HG03354 (cell line): ENCODE results near the gene CYP46A1.

Experiments
- ATAC-seq: cut with Tn5 transposase; IDR thresholded peaks from one replicate; pipeline ENCODE4 v1.9.1; 2021; ENCODE audit warnings: mild to moderate bottlenecking; ENCODE audit not compliant: unreplicated experiment, poor library complexity, severe bottlenecking

Gene CYP46A1

DNA sequence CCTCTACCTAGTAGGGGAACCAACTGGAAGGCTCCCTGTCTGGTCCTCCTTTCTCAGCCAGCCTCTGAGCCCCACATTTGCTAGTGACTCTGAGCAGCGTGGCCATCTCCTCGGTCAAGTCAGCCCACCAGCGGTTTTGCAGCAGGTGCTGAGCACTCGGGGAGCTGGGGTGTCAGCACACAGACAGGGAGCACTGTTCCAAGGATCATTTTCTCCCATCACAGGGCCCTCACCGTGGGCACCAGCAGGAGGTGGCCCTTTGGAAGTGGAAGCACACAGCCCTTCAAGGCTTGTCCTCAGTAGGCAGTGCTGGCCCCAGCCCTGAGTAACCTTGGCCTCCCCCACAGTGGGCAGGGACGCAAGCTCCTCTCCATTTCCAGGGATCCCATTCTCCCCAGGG lies 85.0 kb downstream of the CYP46A1 start:
- ATAC-seq = no peak

DNA sequence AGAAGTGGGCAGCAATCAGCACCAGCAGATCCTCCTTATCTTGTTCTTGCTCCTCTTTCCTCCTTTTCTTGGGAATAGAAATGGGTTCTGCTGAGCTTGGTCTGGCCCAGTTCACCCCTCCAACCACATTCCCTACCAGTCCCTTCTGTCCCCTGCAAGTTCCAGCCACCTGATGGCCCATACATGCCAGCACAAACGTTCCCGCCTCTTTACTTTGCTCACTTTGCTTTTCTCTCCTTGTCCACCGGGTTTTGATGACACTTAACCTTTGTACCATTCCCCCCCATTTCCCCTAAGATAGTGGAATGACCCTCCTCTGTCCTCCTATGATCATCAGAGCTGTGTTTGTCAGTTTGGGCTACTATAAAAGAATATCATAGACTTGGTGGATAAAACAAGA lies 85.7 kb downstream of the CYP46A1 start:
- ATAC-seq = no peak

DNA sequence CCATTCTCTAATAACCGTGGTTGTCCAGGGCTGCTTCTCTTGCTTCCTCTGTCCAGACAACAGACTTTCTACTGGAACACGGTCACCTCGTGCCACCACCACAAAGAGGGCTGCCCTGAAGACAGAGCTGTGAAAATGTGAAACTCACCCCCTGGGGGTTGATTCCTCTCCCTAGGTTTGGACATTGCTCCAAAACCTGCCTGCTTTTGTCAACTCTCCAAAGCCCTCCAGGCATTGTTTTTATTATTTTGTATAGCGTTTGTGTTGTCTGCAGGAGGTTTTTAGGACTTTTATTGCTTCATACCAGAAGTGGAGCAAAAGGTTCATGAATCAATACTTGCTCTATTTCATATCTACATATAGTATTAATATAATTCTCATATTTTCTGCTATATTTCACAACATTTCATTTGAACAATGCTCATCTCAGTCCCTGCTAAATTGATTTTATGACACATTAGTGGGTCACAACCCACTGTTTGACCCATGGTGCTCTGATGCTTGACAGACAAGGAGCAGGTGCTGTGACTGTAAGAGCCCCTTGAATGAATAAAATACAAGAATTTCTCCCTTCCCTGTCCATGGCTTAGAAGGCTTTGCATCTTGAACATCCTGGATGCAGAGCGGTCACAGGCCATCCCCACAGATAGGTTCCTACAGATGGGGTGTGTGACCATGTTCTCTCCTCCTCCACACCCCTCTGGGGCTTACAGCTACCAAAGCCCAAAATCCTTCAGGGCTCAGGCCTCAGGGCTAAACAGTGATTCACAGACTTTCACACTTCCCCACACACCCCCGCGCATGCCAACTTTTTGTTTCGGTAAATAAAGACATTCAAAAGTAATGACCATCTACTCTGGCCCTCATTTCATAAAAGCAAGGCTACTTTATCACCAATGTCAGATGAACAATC lies 88.5 kb downstream of the CYP46A1 start:
- ATAC-seq = no peak

DNA sequence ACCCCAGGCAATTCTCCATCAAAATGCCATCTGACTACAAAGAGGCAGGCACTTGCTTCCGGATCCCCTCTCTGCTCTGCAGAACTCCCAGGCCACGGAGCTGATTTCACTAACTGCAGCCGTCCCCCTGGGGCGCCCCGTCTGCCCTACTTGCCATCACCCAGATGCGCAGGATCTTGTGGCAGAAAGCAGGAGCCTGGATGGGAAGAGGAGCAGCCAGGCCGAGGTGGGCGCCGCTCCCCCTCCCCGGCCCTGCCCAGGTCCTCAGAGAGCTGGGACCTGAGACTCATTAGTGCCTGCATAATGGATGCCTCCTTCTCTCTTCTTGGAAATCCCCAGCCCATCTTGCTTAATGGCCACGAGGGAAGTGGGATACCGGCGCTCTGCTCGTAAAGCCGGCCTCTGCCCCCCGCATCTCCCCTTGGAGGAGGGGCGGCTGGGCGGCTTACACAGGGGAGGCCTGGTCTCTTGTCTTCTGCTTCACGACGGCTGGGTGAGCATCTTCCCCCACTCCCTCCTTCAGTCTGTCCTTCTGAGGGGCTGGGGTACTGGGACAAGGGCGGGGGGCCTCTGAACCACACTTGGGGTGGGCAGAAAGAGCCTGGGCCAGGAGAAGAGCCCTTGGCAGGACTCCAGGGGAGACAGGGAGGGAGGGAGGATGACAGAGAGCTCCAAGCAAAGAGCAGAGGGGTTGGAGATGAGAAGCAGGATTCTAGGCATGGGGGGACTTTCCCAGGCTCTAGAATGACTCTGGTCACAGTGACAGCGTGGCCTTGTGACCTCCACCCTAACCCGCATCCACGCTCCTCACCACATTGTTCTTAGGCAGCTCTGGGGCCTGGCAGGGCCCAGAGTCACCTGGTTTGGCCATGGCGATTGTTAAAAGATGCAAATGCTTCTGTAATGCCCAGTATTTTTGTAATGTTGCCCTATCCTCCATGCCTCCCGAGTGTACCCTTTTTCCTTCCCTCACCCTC lies 89.7 kb downstream of the CYP46A1 start:
- ATAC-seq = no peak

DNA sequence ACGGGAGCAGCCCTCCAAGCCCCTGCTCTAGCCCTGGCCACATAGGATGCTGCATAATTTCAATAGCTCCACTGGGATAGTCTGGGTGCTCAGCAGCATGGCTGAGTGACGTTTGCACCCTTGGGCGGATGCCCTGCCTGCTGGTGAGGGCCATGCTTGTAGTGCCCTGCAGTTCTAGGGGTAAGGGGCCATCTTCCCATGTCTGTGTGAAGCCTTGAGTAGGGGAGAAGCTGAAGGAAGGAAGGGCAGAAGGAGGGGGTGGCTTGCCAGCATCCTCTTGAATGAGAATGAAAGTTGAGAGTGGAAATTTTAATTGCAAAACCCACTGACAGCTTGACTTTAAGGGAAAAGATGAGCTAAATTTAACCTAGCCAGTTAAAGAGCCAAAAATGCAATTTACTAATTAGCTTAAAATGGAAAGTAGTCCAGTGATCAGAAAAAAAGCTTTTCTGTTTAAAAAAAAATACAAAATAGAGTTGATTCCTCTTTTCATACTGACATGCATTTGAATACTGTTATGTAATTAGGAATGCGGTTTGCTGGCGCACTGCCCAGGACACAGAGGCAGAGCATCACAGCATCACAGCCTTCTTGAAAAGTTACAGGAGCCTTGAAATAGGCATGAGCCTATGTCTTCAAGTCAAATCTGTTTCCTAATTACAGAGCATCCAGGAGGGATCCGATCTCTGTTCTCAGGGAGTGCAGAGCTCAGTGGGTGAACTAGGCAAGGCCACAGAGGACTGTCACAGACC lies 90.6 kb downstream of the CYP46A1 start:
- no peak for ATAC-seq

DNA sequence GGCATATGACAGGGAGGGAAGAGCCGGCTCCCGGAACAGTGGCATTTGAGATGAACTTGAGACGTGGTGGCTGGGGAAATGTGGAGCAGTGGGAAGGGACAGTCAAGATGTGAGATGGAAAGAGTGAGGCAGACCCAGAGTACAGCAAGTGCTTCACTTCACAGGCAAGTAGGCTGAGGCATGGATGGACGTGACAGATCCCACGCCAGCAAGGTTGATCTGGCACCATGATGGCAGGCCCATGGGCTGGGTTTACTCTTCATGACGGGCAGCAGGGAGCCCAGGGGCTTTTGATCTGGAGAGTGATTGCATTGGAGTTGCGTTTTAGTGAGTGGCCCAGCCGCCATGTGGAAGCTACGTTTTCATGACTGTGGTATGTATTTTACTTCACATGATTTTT lies 91.3 kb downstream of the CYP46A1 start:
- no peak for ATAC-seq
